ENCODE measurements around the gene GRIK4.

The GRIK4 gene

DNA sequence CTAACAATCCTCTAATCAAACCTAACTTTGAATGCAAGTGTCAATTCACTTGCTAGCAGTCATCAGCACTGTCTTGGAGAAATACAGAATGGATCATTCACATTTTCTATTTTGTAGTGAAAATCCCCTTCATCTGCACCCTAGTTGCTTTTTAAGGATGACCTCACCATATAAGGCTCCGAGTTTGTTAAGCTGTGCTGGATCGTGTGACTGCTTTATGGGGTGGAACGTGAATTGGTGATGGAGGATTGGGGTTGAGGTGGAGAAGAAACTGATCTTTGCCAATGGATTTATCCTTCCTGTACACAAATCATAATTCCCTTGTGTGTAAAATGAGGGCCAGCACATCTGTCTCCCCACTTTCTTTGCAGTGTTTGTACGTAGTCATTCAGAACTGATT is 426.7 kb downstream of the GRIK4 start:
- no peak overlapping the region for H3K4me3 ChIP-seq (ENCODE audit: low read length)
- DNase-seq (ENCODE audit: low read depth), result no peak
- TF ChIP-seq, protein P1, sequence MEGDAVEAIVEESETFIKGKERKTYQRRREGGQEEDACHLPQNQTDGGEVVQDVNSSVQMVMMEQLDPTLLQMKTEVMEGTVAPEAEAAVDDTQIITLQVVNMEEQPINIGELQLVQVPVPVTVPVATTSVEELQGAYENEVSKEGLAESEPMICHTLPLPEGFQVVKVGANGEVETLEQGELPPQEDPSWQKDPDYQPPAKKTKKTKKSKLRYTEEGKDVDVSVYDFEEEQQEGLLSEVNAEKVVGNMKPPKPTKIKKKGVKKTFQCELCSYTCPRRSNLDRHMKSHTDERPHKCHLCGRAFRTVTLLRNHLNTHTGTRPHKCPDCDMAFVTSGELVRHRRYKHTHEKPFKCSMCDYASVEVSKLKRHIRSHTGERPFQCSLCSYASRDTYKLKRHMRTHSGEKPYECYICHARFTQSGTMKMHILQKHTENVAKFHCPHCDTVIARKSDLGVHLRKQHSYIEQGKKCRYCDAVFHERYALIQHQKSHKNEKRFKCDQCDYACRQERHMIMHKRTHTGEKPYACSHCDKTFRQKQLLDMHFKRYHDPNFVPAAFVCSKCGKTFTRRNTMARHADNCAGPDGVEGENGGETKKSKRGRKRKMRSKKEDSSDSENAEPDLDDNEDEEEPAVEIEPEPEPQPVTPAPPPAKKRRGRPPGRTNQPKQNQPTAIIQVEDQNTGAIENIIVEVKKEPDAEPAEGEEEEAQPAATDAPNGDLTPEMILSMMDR (IDR thresholded peaks at IDR 0.05; ENCODE audit: insufficient read depth, low read depth, low read length, missing control alignments), result no peak

DNA sequence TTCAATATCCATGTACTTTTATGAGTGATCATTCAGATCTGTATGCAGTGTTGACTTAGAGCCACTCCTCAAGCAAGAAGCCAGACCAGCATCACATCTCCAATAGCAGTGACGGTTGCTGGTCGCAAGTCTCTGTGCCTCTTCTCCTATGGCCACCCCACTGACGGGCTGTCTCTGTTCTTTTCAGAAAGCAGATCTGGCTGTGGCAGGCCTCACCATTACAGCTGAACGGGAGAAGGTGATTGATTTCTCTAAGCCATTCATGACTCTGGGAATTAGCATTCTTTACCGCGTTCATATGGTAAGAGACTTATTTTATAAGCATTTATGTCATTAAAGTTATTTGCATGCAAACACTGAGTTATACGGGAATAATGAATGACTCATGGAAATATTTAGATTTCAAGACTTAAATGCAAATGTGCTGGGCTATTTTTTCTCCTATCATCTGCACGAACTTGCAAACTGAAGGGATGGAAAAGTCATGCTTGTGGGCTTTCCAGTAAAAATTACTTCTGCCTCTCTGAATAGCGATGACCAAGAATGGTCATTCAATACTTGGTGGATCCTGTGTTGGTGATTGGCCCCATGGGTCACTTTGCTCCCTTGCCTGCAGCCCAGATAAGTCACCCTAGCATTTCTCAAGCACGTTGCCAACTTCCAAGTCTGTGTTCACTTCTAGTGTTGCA is 428.8 kb downstream of the GRIK4 start:
- TF ChIP-seq, protein P1 (IDR thresholded peaks at IDR 0.05; ENCODE audit: insufficient read depth, low read depth, low read length, missing control alignments), result no peak
- DNase-seq (ENCODE audit: low read depth), result no peak
- H3K4me3 ChIP-seq (ENCODE audit: low read length), result no peak overlapping the region

DNA sequence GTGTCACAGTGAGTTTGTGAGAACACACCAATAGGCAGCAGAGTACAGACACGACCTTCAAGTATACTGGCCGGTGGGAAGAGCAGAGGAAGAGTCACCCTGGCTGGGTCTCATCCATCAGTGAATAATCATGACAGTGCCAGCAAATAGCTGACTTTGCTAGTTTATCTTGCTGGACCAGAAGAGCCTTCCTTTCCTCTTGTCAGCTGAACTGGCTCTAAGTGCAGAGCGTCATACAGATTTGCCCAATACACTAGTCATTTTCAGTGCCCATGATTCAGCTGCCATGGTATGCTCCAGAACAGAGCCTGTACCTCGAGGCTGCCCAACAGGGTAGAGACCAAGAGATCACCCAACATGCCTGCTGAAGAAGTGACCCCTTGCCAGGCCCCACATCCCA is 429.5 kb downstream of the GRIK4 start:
- TF ChIP-seq, protein P1 (IDR thresholded peaks at IDR 0.05; ENCODE audit: insufficient read depth, low read depth, low read length, missing control alignments), result no peak
- DNase-seq (ENCODE audit: low read depth), result peak; percentile 63
- H3K4me3 ChIP-seq (ENCODE audit: low read length), result no peak overlapping the region

DNA sequence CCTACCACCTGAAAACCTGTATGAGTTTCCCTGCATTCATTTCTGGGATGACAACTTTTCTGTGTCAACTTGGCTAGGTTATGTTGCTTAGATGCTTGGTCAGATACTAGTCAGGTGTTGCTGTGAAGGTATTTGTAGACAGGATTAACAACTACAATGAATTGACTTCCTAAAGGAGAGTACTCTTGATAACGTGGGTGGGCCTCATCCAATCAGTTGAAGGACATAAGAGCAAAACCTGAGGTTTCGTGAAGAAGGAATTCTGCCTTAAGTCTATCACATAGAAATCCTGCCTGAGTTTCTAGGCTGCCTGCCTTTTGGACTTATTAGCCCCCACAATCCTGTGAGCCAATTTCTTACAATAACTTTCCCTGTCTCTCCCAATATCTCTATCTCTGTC is 431.2 kb downstream of the GRIK4 start:
- no peak overlapping the region for H3K4me3 ChIP-seq (ENCODE audit: low read length)
- no peak for DNase-seq (ENCODE audit: low read depth)
- TF ChIP-seq, protein P1 (IDR thresholded peaks at IDR 0.05; ENCODE audit: insufficient read depth, low read depth, low read length, missing control alignments), result no peak

DNA sequence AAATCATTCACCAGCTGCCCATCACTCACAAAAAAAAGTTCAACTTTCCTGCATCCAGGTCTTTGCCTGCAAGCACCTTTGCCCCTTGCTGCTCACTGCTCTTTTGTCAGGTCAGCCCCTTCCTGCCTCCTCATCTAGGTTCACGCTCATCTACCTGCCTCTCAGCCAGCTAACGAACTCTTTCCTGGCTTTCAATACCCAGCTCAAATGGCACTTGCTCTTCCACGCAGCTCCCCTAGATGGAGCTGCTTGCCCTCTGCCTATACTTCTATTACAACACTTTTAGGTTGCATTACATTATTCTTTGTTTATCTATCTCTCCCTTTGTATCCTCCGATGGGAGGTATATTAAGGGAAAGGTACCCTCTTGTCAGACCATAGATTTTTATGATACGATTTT is 433.5 kb downstream of the GRIK4 start:
- no peak overlapping the region for H3K4me3 ChIP-seq (ENCODE audit: low read length)
- TF ChIP-seq, protein P1 (IDR thresholded peaks at IDR 0.05; ENCODE audit: insufficient read depth, low read depth, low read length, missing control alignments), result peak; percentile 38
- DNase-seq (ENCODE audit: low read depth), result no peak

DNA sequence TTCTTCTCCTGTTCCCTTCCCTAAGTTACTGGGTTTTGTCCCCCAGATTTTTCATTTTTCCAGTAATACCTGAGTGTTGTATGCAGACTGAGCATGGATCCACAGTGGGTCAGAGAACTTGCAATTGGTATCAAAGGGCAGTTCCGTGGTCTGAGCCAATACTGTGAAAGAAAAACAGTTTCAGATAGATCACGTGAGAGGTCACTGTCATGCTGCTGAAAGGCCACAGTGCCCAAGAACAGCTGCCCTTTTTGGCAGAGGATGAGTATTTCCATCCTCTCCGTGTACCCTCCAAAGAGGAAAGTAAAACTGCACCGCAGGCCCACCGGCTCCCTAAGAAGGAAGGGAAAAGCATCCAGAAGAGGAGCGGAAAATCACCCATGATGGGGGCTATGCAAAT is 439.3 kb downstream of the GRIK4 start:
- no peak overlapping the region for H3K4me3 ChIP-seq (ENCODE audit: low read length)
- DNase-seq (ENCODE audit: low read depth), result no peak
- TF ChIP-seq, protein P1 (IDR thresholded peaks at IDR 0.05; ENCODE audit: insufficient read depth, low read depth, low read length, missing control alignments), result no peak
